NT2/D1 (cell line): Measurements from ENCODE around the gene TMEM126B.
"Not testable (repeated sequence)": the region's sequence is repeated elsewhere in the genome, so short reads cannot be mapped to it uniquely, and the experiment has no call there.

Source experiments
- SUZ12 ChIP-seq: IDR thresholded peaks from 2 replicates; pipeline ENCODE4 v1.6.1; 2011; ENCODE audit not compliant: insufficient read length, insufficient read depth; ENCODE audit errors: extremely low read depth
- YY1 ChIP-seq: IDR thresholded peaks from 2 replicates; pipeline ENCODE4 v1.6.1; 2011; ENCODE audit not compliant: insufficient read length, insufficient read depth

DNA sequence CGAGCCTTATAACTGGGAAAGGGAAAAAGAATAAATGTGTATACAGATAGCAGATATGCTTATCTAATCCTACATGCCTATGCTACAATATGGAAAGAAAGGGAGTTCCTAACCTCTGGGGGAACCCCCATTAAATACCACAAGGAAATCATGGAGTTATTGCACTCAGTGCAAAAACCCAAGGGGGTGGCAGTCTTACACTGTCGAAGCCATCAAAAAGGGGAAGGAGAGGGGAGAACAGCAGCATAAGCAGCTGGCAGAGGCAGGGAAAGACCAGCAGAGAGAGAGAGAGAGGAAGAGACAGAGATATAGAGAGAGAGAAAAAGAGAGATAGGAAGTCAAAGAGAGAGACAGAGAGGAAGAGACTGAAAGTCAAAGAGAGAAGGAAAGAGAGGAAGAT, 16.8 kb upstream of the TMEM126B start:
- not testable (repeated sequence) for TF ChIP-seq SUZ12, YY1
